Endothelial cell of umbilical vein (primary cell): ENCODE data around the gene CHST11.

Experiments used
- EZH2 ChIP-seq: IDR thresholded peaks from 2 replicates; pipeline ENCODE4 v1.6.1; 2012; ENCODE audit warnings: borderline replicate concordance, low read depth, mild to moderate bottlenecking, moderate library complexity, low read length, inconsistent platforms; ENCODE audit not compliant: severe bottlenecking
- FOS ChIP-seq: IDR thresholded peaks from 2 replicates; pipeline ENCODE4 v1.6.1; 2011; ENCODE audit warnings: mild to moderate bottlenecking, low read length, moderate library complexity, borderline replicate concordance; ENCODE audit not compliant: insufficient read depth
- GATA2 ChIP-seq: IDR thresholded peaks from 2 replicates; pipeline ENCODE4 v1.7.0; 2011; ENCODE audit warnings: low read depth, mild to moderate bottlenecking, moderate library complexity, mixed read lengths, low read length; ENCODE audit not compliant: insufficient read length, insufficient read depth
- JUN ChIP-seq: IDR thresholded peaks from 2 replicates; pipeline ENCODE4 v1.6.1; 2011; ENCODE audit warnings: borderline replicate concordance, low read depth; ENCODE audit not compliant: insufficient read length, insufficient read depth
- MYC ChIP-seq: IDR thresholded peaks from one replicate; pipeline ENCODE4 v1.6.1; 2011; ENCODE audit warnings: mild to moderate bottlenecking, low read depth, low read length
- POLR2A ChIP-seq: IDR thresholded peaks from 2 replicates; pipeline ENCODE4 v1.6.1; 2012; ENCODE audit warnings: low read depth, mild to moderate bottlenecking, control low read depth, low read length
- POLR2AphosphoS5 ChIP-seq: IDR thresholded peaks from 2 replicates; pipeline ENCODE4 v1.6.1; 2012; ENCODE audit warnings: low read depth, mild to moderate bottlenecking, control low read depth, low read length, moderate library complexity; ENCODE audit not compliant: insufficient read depth
- TF ChIP-seq, protein P1 (sequence below), 2 donors: IDR thresholded peaks; 1 replicate in 1 of 2; 2 replicates in 1 of 2; pipeline ENCODE4 v1.5.1; 2011; ENCODE audit warnings: low read length in 2 of 2, mild to moderate bottlenecking in 2 of 2, moderate library complexity in 2 of 2, control low read depth in 1 of 2, inconsistent platforms in 1 of 2, low read depth in 1 of 2; ENCODE audit not compliant: insufficient read depth in 1 of 2; ENCODE audit errors: extremely low read depth in 1 of 2
- TF ChIP-seq, protein P2 (sequence below): IDR thresholded peaks from 2 replicates; pipeline ENCODE4 v1.6.1; 2011; ENCODE audit not compliant: insufficient read depth, insufficient read length

DNA sequence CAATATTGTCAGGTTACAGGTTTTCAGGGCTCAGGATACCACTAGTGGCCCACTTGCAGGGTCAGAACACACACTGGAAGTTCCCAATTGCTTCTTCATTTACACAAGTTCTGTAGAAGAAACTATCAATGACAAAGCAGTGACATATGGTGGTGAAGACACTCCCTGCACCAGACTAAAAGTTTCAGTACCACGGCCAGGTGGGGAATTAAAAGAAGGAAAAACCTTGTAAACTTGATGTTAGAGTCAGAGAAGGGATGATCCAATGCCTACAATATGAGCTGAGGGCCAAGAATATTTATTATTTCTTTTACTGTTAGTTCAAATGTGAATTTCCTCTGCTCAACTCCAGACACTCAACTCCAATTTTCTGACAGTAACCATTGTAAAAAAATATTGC is 31.8 kb upstream of the CHST11 start:
- TF ChIP-seq POLR2A (no peak), POLR2AphosphoS5 (no peak), MYC (no peak), EZH2 (no peak), JUN (no peak), GATA2 (no peak), FOS (no peak)
- TF ChIP-seq, protein P1, sequence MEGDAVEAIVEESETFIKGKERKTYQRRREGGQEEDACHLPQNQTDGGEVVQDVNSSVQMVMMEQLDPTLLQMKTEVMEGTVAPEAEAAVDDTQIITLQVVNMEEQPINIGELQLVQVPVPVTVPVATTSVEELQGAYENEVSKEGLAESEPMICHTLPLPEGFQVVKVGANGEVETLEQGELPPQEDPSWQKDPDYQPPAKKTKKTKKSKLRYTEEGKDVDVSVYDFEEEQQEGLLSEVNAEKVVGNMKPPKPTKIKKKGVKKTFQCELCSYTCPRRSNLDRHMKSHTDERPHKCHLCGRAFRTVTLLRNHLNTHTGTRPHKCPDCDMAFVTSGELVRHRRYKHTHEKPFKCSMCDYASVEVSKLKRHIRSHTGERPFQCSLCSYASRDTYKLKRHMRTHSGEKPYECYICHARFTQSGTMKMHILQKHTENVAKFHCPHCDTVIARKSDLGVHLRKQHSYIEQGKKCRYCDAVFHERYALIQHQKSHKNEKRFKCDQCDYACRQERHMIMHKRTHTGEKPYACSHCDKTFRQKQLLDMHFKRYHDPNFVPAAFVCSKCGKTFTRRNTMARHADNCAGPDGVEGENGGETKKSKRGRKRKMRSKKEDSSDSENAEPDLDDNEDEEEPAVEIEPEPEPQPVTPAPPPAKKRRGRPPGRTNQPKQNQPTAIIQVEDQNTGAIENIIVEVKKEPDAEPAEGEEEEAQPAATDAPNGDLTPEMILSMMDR (IDR thresholded peaks at IDR 0.05; ENCODE audit: extremely low read depth in 1 of 2, insufficient read depth in 1 of 2, low read depth in 1 of 2, low read length in 2 of 2): no peak
- TF ChIP-seq, protein P2, sequence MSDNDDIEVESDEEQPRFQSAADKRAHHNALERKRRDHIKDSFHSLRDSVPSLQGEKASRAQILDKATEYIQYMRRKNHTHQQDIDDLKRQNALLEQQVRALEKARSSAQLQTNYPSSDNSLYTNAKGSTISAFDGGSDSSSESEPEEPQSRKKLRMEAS: no peak
